Activated naive CD4-positive, alpha-beta T cell treated with anti-CD3 and anti-CD28 coated beads for 36 hours (primary cell): Measurements from ENCODE around the gene CRTAC1. TPM values are rescaled to one million over a fixed set of nuclear protein-coding genes. Genes with fewer than 3 reads are reported as not detected.
"Not testable (repeated sequence)": the region's sequence is repeated elsewhere in the genome, so short reads cannot be mapped to it uniquely, and the experiment has no call there.

ENCODE experiments used
- CTCF ChIA-PET: fragments of 350-600 bp; sonication (Branson Sonifier 250); formaldehyde crosslinking; loops from one replicate; lab custom pipeline; 2021; ENCODE audit warnings: antibody characterized with exemption; lab: Charles Lee
- DNase-seq: peaks from one replicate; pipeline ENCODE4 v3.0.0-alpha.2; 2020
- H3K27ac Mint-ChIP-seq: one replicate; pipeline ENCODE4 v1.8.0; 2021; ENCODE audit warnings: mild to moderate bottlenecking, mixed read lengths
- H3K27me3 Mint-ChIP-seq: one replicate; pipeline ENCODE4 v1.8.0; 2021; ENCODE audit warnings: low read depth, mixed read lengths
- H3K36me3 Mint-ChIP-seq: one replicate; pipeline ENCODE4 v1.8.0; 2021; ENCODE audit warnings: low read depth, mixed read lengths
- H3K4me1 Mint-ChIP-seq: one replicate; pipeline ENCODE4 v1.8.0; 2021; ENCODE audit warnings: low read depth, mixed read lengths
- H3K4me3 Mint-ChIP-seq: one replicate; pipeline ENCODE4 v1.8.0; 2021; ENCODE audit warnings: mild to moderate bottlenecking, moderate library complexity, mixed read lengths
- H3K9me3 Mint-ChIP-seq: one replicate; pipeline ENCODE4 v1.8.0; 2021; ENCODE audit warnings: mixed read lengths
- intact Hi-C: fragments of 100-400 bp; cut with micrococcal nuclease; formaldehyde crosslinking; loops from one replicate; pipeline ENCODE4 v1.15.1; 2023
- total RNA-seq, 2 experiments: library from RNA; stranded (reverse); gene quantifications; one replicate each; pipeline ENCODE4 v1.2.3, GENCODE V29; 2021

CRTAC1 gene
- total RNA-seq, 2 experiments from 2014 or later = not detected

DNA sequence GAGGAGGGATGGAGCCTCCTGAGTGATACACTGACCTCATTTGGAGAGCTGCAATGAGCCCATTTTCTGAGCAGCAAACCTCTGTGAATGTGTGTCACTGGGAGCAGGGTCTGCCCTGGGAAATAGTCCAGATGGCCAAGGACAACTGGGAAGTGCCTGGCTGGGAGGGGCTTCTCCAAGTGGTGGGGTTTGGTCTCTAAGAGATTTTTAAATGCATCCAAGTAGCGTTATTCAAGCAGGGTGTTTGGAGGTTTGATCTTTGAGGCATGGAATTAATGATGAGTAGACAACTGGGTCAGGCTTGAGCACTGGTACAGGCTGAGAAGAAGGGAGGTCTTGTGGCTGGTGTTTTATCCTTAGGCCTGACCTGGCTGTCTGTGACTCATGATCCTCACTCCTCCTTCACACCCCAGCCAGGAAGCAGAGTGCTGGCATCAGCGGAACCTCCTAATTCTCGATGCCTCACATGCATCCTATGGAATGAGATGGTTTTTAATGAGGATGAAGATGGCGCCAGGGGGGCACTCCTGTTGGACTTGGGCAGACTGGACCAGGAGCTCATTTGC is 177.5 kb downstream of the CRTAC1 start:
- H3K4me3 Mint-ChIP-seq = no peak overlapping the region
- intact Hi-C loops = loop anchor here (5.0 kb wide), 1 partner anchor 284 kb away; no protein-coding TSS in a partner anchor
- peaks cover 38% of the 10 kb centered on the region for H3K4me1 Mint-ChIP-seq
- no peaks in the 10 kb centered on the region for H3K27me3 Mint-ChIP-seq
- no peaks in the 10 kb centered on the region for H3K36me3 Mint-ChIP-seq
- DNase-seq = no peak
- CTCF ChIA-PET = interaction anchor here (0.6 to 2.6 kb wide), 3 partner anchors 16 to 61 kb away, joined by 3 to 11 read pairs (median 5); no protein-coding TSS in a partner anchor
- no peak overlapping the region for H3K27ac Mint-ChIP-seq
- H3K9me3 Mint-ChIP-seq = no peaks in the 10 kb centered on the region

DNA sequence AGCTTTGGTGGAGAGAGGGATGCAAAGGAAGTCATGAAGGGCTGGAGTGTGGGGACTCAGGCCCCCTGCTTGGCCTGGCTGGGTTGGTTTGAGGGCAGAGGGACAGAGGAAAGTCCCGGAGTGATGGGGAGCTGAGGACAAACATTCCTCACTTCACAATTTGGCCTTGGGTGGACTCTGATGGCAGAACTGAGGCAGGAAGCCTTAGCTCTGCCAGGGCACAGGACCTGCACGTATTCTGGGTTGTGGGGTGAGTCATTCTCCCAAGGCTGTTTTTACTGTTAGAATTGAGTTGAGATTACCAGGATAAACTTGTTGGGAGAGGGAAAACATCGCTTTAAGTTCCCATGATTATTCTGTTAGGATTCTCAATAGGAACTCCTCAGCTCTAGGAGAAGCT is 178.1 kb downstream of the CRTAC1 start:
- no peaks in the 10 kb centered on the region for H3K27me3 Mint-ChIP-seq
- intact Hi-C loops = loop anchor here (5.0 kb wide), 1 partner anchor 285 kb away; no protein-coding TSS in a partner anchor
- no peaks in the 10 kb centered on the region for H3K36me3 Mint-ChIP-seq
- no peaks in the 10 kb centered on the region for H3K9me3 Mint-ChIP-seq
- H3K27ac Mint-ChIP-seq = no peak overlapping the region
- CTCF ChIA-PET = interaction anchor here (0.6 to 2.6 kb wide), 3 partner anchors 17 to 60 kb away, joined by 3 to 11 read pairs (median 5); no protein-coding TSS in a partner anchor
- peaks cover 34% of the 10 kb centered on the region for H3K4me1 Mint-ChIP-seq
- peak; percentile 22 for DNase-seq
- no peak overlapping the region for H3K4me3 Mint-ChIP-seq

DNA sequence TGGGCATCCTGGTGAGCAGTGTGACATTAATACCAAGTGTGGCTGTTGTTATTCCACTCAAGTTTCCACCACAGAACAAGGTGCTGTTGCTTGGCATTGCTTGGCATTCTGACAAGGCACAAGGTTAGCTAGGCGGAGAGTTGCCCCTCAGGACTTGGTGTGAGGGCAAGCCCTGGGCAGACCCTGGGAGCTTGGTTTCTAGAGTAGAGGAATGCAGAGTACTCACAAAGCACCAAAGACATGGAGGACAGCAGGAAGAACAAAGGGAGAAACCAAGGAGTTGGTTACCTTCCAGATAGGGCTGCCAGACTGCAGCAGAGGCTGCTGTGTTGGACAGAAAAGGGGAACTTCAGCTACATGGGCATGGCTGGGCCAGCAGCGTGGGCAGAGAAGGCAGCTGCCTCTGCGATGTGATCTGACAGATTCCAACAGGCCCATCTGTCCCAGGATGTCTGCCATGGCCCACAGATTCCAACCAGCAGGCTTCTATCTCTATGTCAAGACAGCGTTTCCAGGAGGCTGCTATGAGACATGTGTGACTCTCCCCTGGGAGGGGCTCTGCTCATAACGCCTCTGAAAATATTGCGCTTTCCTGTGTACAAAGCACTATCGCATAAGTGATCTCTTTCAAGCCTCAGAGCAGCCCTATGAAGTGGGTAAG is 178.9 kb downstream of the CRTAC1 start:
- intact Hi-C loops = loop anchor here (5.0 kb wide), 1 partner anchor 286 kb away; no protein-coding TSS in a partner anchor
- no peaks in the 10 kb centered on the region for H3K9me3 Mint-ChIP-seq
- no peak overlapping the region for H3K4me3 Mint-ChIP-seq
- H3K36me3 Mint-ChIP-seq = no peaks in the 10 kb centered on the region
- H3K27ac Mint-ChIP-seq = no peak overlapping the region
- peaks cover 34% of the 10 kb centered on the region for H3K4me1 Mint-ChIP-seq
- CTCF ChIA-PET = interaction anchor here (0.6 to 2.6 kb wide), 3 partner anchors 10 to 58 kb away, joined by 3 to 11 read pairs (median 3); no protein-coding TSS in a partner anchor
- DNase-seq = peak; percentile 63
- H3K27me3 Mint-ChIP-seq = no peaks in the 10 kb centered on the region

DNA sequence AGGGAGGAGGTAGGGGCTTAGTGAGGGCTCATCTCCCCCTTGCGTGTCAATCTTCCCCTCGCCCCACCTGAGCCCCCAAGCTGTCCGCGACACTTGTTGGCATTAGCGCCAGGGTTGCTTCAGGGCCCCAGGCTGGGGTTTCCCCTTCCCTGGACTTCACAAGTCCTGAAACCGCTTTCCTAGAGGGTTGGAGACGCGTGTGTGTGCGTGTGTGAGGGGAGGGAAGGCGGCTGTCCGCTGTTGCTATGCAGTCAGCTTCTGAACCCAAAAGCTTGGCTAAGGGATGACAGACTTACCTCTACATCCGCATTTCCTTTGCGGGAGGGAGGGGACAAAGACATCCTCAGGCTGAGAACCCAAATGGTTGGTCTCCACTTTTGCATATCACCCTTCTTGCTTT is 180.0 kb downstream of the CRTAC1 start:
- H3K9me3 Mint-ChIP-seq = no peaks in the 10 kb centered on the region
- H3K4me3 Mint-ChIP-seq = peak overlapping the region; percentile 69
- no peaks in the 10 kb centered on the region for H3K27me3 Mint-ChIP-seq
- no peaks in the 10 kb centered on the region for H3K36me3 Mint-ChIP-seq
- CTCF ChIA-PET = interaction anchor here (0.7 to 1.4 kb wide), 2 partner anchors 11 to 338 kb away, joined by 3 read pairs; no protein-coding TSS in a partner anchor
- peaks cover 34% of the 10 kb centered on the region for H3K4me1 Mint-ChIP-seq
- DNase-seq = peak; percentile 49
- intact Hi-C loops = loop anchor here (5.0 kb wide), 1 partner anchor 287 kb away; no protein-coding TSS in a partner anchor
- no peak overlapping the region for H3K27ac Mint-ChIP-seq

DNA sequence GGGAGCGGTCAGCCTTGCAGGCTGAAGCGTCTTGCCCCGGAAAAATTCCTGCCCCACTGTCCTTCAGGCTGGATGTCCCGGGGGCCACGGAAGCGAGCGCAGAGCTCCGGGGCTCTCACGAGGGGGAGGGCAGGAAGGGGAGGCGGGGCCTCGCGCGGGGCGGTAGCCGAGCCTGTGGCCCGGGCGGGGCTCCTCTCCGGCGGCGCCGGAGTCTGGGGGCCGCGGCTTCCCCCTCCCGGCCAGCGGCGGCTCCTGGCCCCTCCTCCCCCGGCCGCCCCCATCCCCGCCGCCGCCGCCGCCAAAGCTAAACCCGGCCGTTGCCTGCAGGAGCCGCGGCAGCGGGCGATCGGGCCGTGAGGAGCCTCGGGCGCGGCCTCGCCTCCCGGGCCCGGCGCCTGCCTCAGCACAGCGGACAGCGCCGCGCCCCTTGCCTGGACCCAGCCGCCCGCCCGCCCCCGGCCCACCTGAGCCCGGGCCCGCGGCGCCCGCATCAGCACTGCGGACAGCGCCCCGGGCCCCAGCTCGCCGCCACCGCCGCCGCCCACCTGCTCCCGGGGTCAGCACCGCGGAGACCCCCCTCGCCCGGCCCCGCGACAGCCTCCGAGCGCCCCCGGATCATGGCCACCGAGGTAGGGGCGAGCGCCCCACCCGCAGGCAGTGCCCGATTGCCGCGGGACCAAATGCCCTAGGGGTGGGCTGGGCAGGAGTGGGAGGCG is 180.6 kb downstream of the CRTAC1 start, which contains the start of gene GOLGA7B:
Gene GOLGA7B (plus strand): TSS at position 157 of the 716 bp plus-strand sequence. CDS start 461 bp downstream, at position 618.
- no peaks in the 10 kb centered on the region for H3K27me3 Mint-ChIP-seq
- peak within 1 kb of the TSS; percentile 77 for H3K4me3 Mint-ChIP-seq
- peaks cover 34% of the 10 kb centered on the region for H3K4me1 Mint-ChIP-seq
- peak; percentile 62 for DNase-seq
- no peak within 1 kb of the TSS for H3K27ac Mint-ChIP-seq
- intact Hi-C loops = loop anchor here (1.0 to 5.0 kb wide), 3 partner anchors 19 to 287 kb away; no protein-coding TSS in a partner anchor
- H3K9me3 Mint-ChIP-seq = no peaks in the 10 kb centered on the region
- no peaks in the 10 kb centered on the region for H3K36me3 Mint-ChIP-seq
- CTCF ChIA-PET = interaction anchor here (0.6 to 1.4 kb wide), 7 partner anchors 10 to 491 kb away, joined by 3 to 6 read pairs (median 3); no protein-coding TSS in a partner anchor

DNA sequence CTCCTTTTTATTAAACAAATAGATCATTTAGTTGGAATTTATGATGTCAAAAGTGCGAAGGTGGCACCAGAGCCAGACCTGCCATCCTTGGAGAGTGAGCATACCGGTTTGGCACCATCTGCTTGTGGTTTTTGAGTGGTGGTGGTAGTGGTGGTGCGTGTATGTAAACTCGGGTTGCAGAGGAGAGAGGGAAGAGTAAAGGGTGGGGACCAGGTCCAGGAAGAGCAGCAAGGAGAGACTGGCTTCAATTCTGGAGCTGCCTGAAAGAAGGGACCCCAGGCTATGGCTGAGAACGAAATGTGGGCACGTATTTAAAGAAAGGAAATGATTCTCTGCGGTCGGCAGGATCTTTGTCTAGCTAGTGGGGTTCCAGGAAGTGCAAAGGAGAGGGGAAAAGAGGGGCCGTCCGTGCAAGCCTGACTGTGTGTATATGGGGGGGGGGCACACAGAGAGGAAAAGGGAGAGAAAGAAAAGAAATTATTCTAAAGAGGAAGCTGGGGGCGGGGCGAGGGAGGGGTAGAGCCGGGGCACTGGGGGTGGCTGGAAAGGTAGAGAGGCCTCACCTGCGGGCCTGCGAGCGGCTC is 181.2 kb downstream of the CRTAC1 start:
- DNase-seq = peak; percentile 61
- Mint-ChIP-seq H3K9me3 (no peaks in the 10 kb centered on the region), H3K4me1 (peaks cover 33% of the 10 kb centered on the region)

DNA sequence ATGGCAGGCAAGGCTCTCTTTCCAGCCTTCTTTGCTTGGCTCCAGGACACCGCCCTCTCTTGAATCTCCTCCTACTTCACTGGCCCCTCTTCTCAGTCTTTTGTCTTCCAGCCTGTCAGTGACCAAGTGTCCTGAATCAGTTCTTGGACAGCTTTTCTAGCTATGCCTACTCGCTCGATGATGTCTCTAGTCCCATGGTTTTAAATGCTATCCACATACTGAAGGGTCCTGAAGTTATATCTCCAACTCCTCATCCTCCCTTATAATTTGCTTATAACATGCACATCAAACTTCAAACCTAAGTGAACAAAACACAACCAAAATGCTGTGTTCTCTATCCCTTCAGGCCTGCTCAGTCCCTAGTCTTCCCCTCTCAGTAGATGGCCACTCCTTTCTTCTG is 185.7 kb downstream of the CRTAC1 start:
- intact Hi-C loops = no loop called here
- CTCF ChIA-PET = no interaction called here
- peaks cover 15% of the 10 kb centered on the region for H3K4me1 Mint-ChIP-seq
- no peak overlapping the region for H3K4me3 Mint-ChIP-seq
- H3K27me3 Mint-ChIP-seq = no peaks in the 10 kb centered on the region
- H3K36me3 Mint-ChIP-seq = no peaks in the 10 kb centered on the region
- H3K9me3 Mint-ChIP-seq = no peaks in the 10 kb centered on the region
- H3K27ac Mint-ChIP-seq = no peak overlapping the region
- DNase-seq = no peak

More for the DNA sequence above, 181.2 kb downstream of the CRTAC1 start:
- Mint-ChIP-seq H3K27me3 (no peaks in the 10 kb centered on the region), H3K36me3 (no peaks in the 10 kb centered on the region), H3K4me3 (peak overlapping the region; percentile 77), H3K27ac (no peak overlapping the region)
- CTCF ChIA-PET = interaction anchor here (0.6 to 1.3 kb wide), 5 partner anchors 10 to 490 kb away, joined by 3 to 6 read pairs (median 3); no protein-coding TSS in a partner anchor
- intact Hi-C loops = loop anchor here (1.0 kb wide), 2 partner anchors 20 to 53 kb away; no protein-coding TSS in a partner anchor

DNA sequence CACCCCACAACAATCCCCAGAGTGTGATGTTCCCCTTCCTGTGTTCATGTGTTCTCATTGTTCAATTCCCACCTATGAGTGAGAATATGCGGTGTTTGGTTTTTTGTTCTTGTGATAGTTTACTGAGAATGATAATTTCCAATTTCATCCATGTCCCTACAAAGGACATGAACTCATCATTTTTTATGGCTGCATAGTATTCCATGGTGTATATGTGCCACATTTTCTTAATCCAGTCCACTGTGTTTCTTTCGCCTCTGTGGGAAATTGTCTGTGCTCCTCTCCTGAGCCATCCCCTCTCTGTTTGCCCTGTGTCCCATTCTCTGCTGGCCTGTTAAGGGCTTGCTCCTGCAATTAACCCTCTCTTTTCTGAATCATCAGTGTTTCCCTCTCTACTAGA is 186.4 kb downstream of the CRTAC1 start:
- DNase-seq, H3K9me3 Mint-ChIP-seq, H3K27me3 Mint-ChIP-seq, H3K36me3 Mint-ChIP-seq, H3K27ac Mint-ChIP-seq, H3K4me3 Mint-ChIP-seq, intact Hi-C loops: not testable (repeated sequence)
- CTCF ChIA-PET = interaction anchor here (1.4 kb wide), 1 partner anchor 26 kb away, joined by 5 read pairs; no protein-coding TSS in a partner anchor
- H3K4me1 Mint-ChIP-seq = peaks cover 11% of the 10 kb centered on the region

DNA sequence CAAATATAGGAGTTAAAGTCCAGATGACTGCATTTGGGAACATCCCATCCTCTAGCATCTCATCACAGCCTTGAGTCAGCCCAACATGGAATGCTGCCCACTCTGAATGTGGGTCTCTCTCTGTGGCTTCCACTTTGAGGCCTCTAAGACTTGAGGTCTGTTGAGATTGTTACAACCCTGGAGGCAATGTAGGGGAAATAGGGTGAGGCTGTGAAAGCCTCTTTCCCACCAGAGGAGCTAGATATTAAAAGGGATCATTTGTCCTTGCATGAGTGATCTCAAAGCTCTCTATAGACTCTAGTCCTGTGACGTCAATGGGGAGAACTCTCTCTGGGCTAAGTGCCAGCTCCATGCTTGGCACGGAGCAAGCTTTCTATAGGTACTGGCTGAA is 187.1 kb downstream of the CRTAC1 start:
- CTCF ChIA-PET = interaction anchor here (1.4 kb wide), 1 partner anchor 26 kb away, joined by 5 read pairs; no protein-coding TSS in a partner anchor
- H3K27me3 Mint-ChIP-seq = no peaks in the 10 kb centered on the region
- no peaks in the 10 kb centered on the region for H3K36me3 Mint-ChIP-seq
- H3K9me3 Mint-ChIP-seq = no peaks in the 10 kb centered on the region
- peaks cover 10% of the 10 kb centered on the region for H3K4me1 Mint-ChIP-seq
- no peak overlapping the region for H3K27ac Mint-ChIP-seq
- no peak for DNase-seq
- intact Hi-C loops = no loop called here
- H3K4me3 Mint-ChIP-seq = no peak overlapping the region

DNA sequence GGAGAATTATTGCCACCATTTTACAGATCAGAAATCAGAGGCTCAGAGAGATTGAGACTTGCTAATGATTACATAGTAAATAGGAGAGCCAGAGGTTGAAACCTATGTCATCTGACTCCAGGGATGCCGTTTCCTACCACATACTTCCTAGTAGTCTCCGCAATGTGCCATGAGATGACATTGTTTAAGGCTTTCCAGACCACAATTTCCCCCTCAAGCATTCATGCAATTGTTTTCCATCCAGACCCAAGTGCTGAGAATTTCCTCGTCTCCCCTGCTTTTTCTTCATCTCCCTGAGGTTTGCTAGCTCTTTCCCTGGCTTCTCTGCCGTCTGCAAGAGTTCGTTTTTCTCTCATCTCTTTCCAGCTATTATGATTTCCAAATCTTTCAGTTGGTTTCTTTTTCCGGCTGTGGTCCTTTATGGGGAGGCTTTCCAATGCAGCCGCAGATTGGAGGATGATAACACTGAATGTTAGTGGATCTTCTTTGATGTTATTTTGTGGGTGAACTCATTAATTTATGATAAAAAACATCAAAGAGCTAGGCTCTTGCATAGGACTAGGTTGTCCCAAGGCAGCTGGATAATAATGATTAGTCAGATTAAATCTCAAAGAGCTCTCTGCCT is 187.7 kb downstream of the CRTAC1 start:
- no peaks in the 10 kb centered on the region for H3K9me3 Mint-ChIP-seq
- DNase-seq = no peak
- peaks cover 10% of the 10 kb centered on the region for H3K4me1 Mint-ChIP-seq
- CTCF ChIA-PET = interaction anchor here (1.4 kb wide), 1 partner anchor 27 kb away, joined by 5 read pairs; no protein-coding TSS in a partner anchor
- H3K27ac Mint-ChIP-seq = no peak overlapping the region
- intact Hi-C loops = no loop called here
- H3K36me3 Mint-ChIP-seq = no peaks in the 10 kb centered on the region
- no peaks in the 10 kb centered on the region for H3K27me3 Mint-ChIP-seq
- H3K4me3 Mint-ChIP-seq = no peak overlapping the region

DNA sequence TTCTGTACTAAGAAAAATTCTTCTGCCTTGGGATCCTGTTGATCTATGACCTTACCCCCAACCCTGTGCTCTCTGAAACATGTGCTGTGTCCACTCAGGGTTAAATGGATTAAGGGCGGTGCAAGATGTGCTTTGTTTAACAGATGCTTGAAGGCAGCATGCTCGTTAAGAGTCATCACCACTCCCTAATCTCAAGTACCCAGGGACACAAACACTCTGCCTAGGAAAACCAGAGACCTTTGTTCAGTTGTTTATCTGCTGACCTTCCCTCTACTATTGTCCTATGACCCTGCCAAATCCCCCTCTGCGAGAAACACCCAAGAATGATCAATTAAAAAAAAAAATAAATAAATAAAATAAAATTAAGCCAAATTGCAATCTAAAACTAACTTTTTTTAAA is 188.3 kb downstream of the CRTAC1 start:
- H3K9me3 Mint-ChIP-seq, H3K27me3 Mint-ChIP-seq, CTCF ChIA-PET, H3K4me1 Mint-ChIP-seq, DNase-seq, intact Hi-C loops, H3K36me3 Mint-ChIP-seq, H3K4me3 Mint-ChIP-seq, H3K27ac Mint-ChIP-seq: not testable (repeated sequence)
